ENCODE results near the gene RUNX2. TPM values are rescaled to one million over a fixed set of nuclear protein-coding genes. Genes with fewer than 3 reads are reported as not detected.

The RUNX2 gene
- total RNA-seq, 4 donors from 2014 or later, result 1.4 to 40.4 (median 5.1) TPM

DNA sequence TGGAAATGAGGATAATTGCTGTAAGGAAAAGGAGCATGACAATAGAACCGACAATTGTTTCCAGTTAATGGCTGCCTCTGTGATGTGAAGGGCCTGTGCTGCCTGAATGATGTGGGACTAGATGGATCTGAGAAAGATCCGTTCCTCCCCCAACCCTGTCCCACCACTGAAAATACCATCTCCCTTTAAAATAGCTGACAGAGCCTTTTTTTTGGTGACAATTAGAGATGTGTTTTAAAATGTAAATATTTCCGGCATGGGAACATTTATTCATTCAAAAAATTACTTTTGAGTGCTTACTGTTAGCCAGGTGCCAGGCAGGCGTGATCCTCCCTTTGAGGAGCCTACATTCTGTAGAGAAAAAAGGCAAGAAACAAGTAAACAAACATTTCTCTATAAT is 122.0 kb downstream of the RUNX2 start:
- no peaks in the 10 kb centered on the region for H3K36me3 ChIP-seq
- peaks cover 0 to 12% (median 0%) of the 10 kb centered on the region in 4 donors for H3K4me1 ChIP-seq

DNA sequence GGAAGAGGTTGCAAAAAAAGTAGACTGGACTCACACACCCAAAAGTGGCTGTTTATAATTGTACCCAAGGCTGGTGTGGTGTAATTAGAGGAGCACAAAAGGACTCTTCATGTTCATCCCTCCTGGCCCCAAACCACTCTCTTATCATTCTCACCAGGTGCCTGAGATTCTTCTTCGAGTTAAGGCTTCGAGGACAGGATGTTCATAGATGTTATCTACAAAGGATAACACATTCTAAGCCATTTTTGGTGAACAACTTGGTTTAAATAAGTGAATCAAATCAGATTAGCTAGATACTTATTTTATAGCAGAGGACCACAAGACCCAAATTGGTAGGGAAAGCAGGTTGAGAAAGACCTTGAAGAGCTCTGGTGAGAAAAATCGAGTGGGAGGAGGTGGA is 122.7 kb downstream of the RUNX2 start:
- H3K4me3 ChIP-seq, result no peak overlapping the region
- H3K9me3 ChIP-seq, result no peaks in the 10 kb centered on the region
- H3K36me3 ChIP-seq, result no peaks in the 10 kb centered on the region
- no peak overlapping the region for H3K27ac ChIP-seq
- peaks cover 0 to 7% (median 0%) of the 10 kb centered on the region in 4 donors for H3K4me1 ChIP-seq
- TF ChIP-seq, protein P1, sequence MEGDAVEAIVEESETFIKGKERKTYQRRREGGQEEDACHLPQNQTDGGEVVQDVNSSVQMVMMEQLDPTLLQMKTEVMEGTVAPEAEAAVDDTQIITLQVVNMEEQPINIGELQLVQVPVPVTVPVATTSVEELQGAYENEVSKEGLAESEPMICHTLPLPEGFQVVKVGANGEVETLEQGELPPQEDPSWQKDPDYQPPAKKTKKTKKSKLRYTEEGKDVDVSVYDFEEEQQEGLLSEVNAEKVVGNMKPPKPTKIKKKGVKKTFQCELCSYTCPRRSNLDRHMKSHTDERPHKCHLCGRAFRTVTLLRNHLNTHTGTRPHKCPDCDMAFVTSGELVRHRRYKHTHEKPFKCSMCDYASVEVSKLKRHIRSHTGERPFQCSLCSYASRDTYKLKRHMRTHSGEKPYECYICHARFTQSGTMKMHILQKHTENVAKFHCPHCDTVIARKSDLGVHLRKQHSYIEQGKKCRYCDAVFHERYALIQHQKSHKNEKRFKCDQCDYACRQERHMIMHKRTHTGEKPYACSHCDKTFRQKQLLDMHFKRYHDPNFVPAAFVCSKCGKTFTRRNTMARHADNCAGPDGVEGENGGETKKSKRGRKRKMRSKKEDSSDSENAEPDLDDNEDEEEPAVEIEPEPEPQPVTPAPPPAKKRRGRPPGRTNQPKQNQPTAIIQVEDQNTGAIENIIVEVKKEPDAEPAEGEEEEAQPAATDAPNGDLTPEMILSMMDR (IDR thresholded peaks at IDR 0.05), result no peak
- TF ChIP-seq POLR2A (IDR thresholded peaks at IDR 0.05), result no peak
- DNase-seq, result no peak
- H3K27me3 ChIP-seq, result no peaks in the 10 kb centered on the region

More for the DNA sequence above, 122.0 kb downstream of the RUNX2 start:
- TF ChIP-seq POLR2A (IDR thresholded peaks at IDR 0.05), result no peak
- TF ChIP-seq, protein P1 (IDR thresholded peaks at IDR 0.05), result no peak
- no peak for DNase-seq
- no peaks in the 10 kb centered on the region for H3K27me3 ChIP-seq
- no peak overlapping the region for H3K27ac ChIP-seq
- H3K9me3 ChIP-seq, result no peaks in the 10 kb centered on the region
- H3K4me3 ChIP-seq, result no peak overlapping the region

- Histone ChIP-seq H3K9me3 (no peaks in the 10 kb centered on the region), H3K36me3 (no peaks in the 10 kb centered on the region), H3K27ac (peak overlapping the region in 1 of 4 donors; percentile 4), H3K4me1 (no peaks in the 10 kb centered on the region), H3K27me3 (no peaks in the 10 kb centered on the region), H3K4me3 (no peak overlapping the region)
- no peak for DNase-seq
- TF ChIP-seq, protein P1 (IDR thresholded peaks at IDR 0.05), result no peak
- no peak for TF ChIP-seq POLR2A (IDR thresholded peaks at IDR 0.05)
These were observed 126.1 kb downstream of the RUNX2 start for GRCh38 chr6:45454008-45454911.

GRCh38 chr6:45455408-45455807 is 127.3 kb downstream of the RUNX2 start:
- Histone ChIP-seq H3K27me3 (no peaks in the 10 kb centered on the region), H3K27ac (no peak overlapping the region), H3K9me3 (no peaks in the 10 kb centered on the region), H3K36me3 (no peaks in the 10 kb centered on the region), H3K4me3 (no peak overlapping the region), H3K4me1 (no peaks in the 10 kb centered on the region)
- DNase-seq, result no peak
- TF ChIP-seq POLR2A (IDR thresholded peaks at IDR 0.05), result no peak
- TF ChIP-seq, protein P1 (IDR thresholded peaks at IDR 0.05), result no peak

DNA sequence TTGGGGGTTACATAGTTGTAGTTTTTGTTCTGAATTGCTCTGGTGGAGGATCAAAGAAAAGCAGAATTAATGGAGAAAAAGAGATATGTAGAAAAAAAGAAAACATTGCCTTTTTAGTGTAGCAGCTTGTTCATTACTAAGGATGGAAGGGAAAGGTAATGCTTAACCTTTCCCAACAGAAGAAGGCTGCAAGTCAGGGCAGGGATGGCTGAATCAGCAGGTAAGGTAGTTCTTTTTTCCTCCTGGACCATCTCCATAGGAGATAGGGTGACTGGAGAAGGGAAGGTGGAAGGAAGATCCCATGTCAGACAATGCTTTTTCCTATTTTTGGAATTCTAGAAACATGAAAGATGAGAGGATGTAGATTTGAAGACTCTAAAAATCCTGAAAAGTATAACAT is 129.0 kb downstream of the RUNX2 start:
- Histone ChIP-seq H3K36me3 (no peaks in the 10 kb centered on the region), H3K4me1 (no peaks in the 10 kb centered on the region), H3K9me3 (no peaks in the 10 kb centered on the region), H3K27ac (no peak overlapping the region), H3K4me3 (no peak overlapping the region), H3K27me3 (no peaks in the 10 kb centered on the region)
- DNase-seq, result no peak
- TF ChIP-seq POLR2A (IDR thresholded peaks at IDR 0.05), result no peak
- TF ChIP-seq, protein P1 (IDR thresholded peaks at IDR 0.05), result no peak

Data from Peyer's patch (tissue), 4 donors.